GM12874 (cell line): ENCODE data around the gene SLC38A6.

Source experiments
- TF ChIP-seq, protein P1 (sequence below): IDR thresholded peaks from 2 replicates; pipeline ENCODE4 v1.5.1; 2011; ENCODE audit warnings: low read depth, mild to moderate bottlenecking, control low read depth, low read length, moderate library complexity; ENCODE audit not compliant: insufficient read depth

SLC38A6 gene

DNA sequence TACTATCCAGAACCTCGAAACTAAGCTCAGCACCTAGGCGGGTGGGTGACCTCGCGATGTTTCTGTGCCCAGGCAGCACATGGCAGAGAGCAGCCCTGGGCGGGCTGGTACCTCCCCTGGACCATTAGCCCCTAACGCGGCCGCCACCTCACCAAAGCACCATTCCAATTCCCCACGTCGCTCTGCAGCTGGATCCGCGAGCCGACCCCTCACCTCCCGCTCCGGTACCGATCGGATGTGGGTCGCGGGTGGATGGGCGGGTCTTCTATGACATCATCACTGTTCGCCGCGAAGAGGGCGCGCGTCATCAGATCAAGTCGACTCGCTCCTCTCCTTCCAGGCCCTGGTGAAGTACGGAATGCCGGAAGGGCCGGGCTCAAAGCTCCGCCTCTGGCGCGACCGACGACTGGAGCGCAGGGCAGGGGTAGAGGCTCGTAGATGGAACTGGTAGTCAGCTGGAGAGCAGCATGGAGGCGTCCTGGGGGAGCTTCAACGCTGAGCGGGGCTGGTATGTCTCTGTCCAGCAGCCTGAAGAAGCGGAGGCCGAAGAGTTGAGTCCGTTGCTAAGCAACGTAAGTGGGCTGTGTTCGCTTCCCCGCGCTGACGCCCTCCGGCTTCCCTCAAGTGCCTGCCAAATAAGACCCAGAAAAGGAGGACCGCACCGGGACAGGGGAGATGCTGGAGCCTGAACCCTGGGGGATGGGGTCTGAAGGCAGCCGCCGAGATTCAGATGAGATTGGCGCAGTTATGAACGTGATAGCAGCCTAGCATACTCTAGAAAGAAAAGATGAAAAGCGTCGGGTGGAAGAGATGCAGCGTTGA is at the start of gene SLC38A6, which contains the start of gene TRMT5:
TSS of gene SLC38A6 (plus strand) at position 435 of the 822 bp plus-strand sequence. CDS start at position 468, 33 bp downstream.
TSS of gene TRMT5 (minus strand) at position 269 of the 822 bp plus-strand sequence. CDS start at position 163, 106 bp downstream.
- TF ChIP-seq, protein P1, sequence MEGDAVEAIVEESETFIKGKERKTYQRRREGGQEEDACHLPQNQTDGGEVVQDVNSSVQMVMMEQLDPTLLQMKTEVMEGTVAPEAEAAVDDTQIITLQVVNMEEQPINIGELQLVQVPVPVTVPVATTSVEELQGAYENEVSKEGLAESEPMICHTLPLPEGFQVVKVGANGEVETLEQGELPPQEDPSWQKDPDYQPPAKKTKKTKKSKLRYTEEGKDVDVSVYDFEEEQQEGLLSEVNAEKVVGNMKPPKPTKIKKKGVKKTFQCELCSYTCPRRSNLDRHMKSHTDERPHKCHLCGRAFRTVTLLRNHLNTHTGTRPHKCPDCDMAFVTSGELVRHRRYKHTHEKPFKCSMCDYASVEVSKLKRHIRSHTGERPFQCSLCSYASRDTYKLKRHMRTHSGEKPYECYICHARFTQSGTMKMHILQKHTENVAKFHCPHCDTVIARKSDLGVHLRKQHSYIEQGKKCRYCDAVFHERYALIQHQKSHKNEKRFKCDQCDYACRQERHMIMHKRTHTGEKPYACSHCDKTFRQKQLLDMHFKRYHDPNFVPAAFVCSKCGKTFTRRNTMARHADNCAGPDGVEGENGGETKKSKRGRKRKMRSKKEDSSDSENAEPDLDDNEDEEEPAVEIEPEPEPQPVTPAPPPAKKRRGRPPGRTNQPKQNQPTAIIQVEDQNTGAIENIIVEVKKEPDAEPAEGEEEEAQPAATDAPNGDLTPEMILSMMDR, result no peak

DNA sequence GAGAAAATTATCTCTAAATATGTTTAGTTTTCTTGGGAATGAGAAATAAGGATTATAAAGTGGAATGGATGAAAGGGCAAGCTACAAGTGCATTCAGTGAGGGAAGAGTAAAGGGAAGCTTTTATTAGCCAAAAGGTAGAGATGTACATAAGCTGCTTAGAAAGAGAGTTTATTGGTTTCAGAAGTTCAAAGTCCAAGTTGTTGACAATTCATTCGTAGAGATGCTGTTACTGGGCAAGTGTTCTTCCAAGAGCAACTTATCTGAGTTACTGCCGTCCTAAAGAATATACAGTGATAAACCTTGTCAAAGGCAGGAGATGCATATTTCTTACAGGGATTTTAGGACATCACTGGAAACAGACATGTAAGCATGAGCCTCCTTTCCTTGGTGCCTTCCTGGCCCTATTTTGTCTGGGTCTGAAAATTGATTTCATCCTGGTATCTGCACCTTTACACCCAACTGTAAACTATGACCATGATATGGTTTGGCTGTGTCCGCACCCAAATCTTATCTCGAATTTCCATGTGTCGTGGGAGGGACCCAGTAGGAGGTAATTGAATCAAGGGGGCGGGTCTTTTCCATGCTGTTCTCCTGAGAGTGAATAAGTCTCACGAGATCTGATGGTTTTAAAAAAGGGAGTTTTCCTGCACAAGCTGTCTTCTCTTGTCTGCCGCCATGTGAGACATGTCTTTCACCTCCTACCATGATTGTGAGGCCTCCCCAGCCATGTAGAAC is 47.0 kb upstream of the SLC38A6 start:
- TF ChIP-seq, protein P1, result no peak

DNA sequence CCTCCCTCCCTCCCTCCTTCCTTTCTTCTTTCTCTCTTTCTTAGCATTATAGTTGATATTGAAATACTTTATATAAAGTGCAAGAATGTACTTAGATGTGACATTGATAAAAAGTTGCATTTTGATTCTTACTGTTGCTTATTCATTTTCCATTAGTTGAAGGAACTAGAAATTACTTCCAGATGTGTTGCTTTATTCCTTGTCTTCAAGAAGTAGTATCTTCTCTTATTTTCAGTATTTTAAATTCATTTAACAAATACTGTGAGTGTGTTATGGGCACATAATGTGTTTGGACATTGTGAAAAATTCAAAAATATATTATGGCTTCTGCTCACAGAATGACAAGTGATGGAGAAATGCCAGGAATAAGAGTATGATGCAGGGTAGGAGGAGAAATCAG is 45.7 kb upstream of the SLC38A6 start:
- TF ChIP-seq, protein P1, result no peak

DNA sequence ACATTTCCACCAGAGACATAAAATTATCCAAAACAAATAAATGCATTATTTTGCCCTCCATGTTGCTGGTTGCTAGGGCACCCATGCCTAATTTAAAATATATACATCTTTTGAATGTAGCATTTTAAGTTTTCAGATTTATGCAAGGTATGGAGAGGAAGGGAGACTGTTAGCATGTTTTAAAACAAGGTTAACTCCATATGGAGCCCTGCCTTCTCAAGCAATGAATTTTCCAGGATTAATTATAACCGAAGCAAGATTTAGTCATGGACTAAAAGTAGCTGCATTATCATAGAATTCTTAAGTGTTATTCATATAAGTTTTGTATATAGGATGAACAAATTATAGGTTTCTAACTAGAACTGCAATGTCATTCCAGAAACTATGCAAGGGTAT is 37.4 kb upstream of the SLC38A6 start:
- TF ChIP-seq, protein P1, result no peak

DNA sequence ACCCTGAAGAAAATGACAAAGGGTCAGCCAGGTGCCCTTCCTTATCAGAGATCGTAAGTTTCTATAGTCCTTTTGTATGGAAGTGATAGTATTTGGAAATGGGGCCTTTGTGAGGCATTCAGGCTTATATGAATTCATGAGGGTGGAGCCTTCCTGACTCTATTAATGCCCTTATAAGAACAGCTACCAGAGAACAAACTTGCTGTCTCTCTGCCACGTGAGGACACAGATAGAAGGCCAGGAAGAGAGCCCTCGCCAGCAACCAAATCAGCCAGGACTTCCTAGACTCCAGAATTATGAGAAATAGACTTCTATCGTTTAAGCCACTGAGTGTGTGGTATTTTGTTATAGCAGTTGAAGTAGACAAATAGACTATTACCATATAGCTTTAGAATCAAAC is 36.8 kb upstream of the SLC38A6 start:
- TF ChIP-seq, protein P1, result no peak

DNA sequence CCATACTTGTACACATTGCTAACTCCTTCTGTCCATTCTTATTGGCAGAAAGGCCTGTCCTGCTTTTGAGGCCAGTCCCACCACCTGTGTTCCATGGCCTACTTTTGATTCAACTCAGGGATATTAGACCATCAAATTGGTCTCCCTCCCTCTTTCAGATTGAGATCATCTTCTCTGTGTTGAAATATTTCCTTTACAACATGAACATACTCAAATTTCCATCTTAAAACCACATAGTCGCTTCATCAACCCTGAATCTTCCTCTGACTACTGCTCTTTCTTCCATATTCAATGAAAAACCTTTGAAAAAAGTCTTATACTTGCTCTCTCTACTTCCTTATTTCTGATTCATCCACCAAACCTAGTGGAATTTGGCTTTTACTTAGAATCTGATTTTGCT is 35.1 kb upstream of the SLC38A6 start:
- TF ChIP-seq, protein P1, result no peak

DNA sequence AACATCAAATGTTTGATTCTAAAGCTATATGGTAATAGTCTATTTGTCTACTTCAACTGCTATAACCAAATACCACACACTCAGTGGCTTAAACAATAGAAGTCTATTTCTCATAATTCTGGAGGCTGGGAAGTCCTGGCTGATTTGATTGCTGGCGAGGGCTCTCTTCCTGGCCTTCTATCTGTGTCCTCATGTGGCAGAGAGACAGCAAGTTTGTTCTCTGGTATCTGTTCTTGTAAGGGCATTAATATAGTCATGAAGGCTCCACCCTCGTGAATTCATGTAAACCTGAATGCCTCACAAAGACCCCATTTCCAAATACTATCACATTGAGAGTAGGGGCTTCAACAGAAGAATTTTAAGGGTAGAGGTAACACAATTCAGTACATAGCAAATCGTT is 34.3 kb upstream of the SLC38A6 start:
- TF ChIP-seq, protein P1, result no peak
